Mesenchymal stem cell (in vitro differentiated cells and primary cell): ENCODE results near the gene RGS11.

ENCODE experiments used
- DNase-seq: peaks from one replicate; pipeline ENCODE4 v3.0.0-alpha.2; 2013
- H2AFZ ChIP-seq: one replicate; pipeline ENCODE4 v1.6.1; 2013; ENCODE audit warnings: low read depth, mild to moderate bottlenecking, control low read depth, inconsistent platforms, low read length, moderate library complexity
- H2AK5ac ChIP-seq: 2 replicates; pipeline ENCODE4 v1.6.1; 2013; ENCODE audit warnings: low read length, moderate library complexity, mild to moderate bottlenecking, inconsistent platforms; ENCODE audit not compliant: severe bottlenecking
- H2BK120ac ChIP-seq: one replicate; pipeline ENCODE4 v1.6.1; 2013; ENCODE audit warnings: low read depth, mild to moderate bottlenecking, inconsistent platforms, low read length, moderate library complexity
- H2BK12ac ChIP-seq, 2 experiments: one replicate each; pipeline ENCODE4 v1.6.1; 2013; ENCODE audit warnings: inconsistent platforms in 2 of 2, low read length in 2 of 2, mild to moderate bottlenecking in 2 of 2, moderate library complexity in 2 of 2, control low read depth in 1 of 2
- H2BK15ac ChIP-seq: one replicate; pipeline ENCODE4 v1.6.1; 2013; ENCODE audit warnings: mild to moderate bottlenecking, low read depth, inconsistent platforms; ENCODE audit not compliant: poor library complexity, severe bottlenecking
- H2BK5ac ChIP-seq: 2 replicates; pipeline ENCODE4 v1.6.1; 2013; ENCODE audit warnings: low read depth, mild to moderate bottlenecking, low read length, control low read depth, inconsistent platforms; ENCODE audit not compliant: poor library complexity, severe bottlenecking
- H3K14ac ChIP-seq, 2 experiments: one replicate each; pipeline ENCODE4 v1.6.1; 2013; ENCODE audit warnings: inconsistent platforms in 2 of 2, low read length in 2 of 2, control low read depth in 1 of 2, mild to moderate bottlenecking in 1 of 2, moderate library complexity in 1 of 2
- H3K18ac ChIP-seq, 2 experiments: one replicate each; pipeline ENCODE4 v1.6.1; 2013; ENCODE audit warnings: inconsistent platforms in 2 of 2, low read length in 2 of 2, control low read depth in 1 of 2, low read depth in 1 of 2, mild to moderate bottlenecking in 1 of 2
- H3K23ac ChIP-seq, 2 experiments: one replicate each; pipeline ENCODE4 v1.6.1; 2013; ENCODE audit warnings: inconsistent platforms in 2 of 2, low read length in 2 of 2, mild to moderate bottlenecking in 2 of 2, moderate library complexity in 2 of 2, control low read depth in 1 of 2
- H3K27ac ChIP-seq: 2 replicates; pipeline ENCODE4 v1.5.1; 2013; ENCODE audit warnings: mild to moderate bottlenecking, moderate library complexity, low read length, control low read depth, inconsistent platforms; ENCODE audit not compliant: poor library complexity, severe bottlenecking
- H3K27me3 ChIP-seq, 2 experiments: 2 replicates each; pipeline versions ENCODE4 v1.6.1 to v1.7.0; 2013; ENCODE audit warnings: low read length in 2 of 2, mild to moderate bottlenecking in 2 of 2, moderate library complexity in 2 of 2, control low read depth in 1 of 2, inconsistent platforms in 1 of 2; ENCODE audit not compliant: control insufficient read depth in 1 of 2, insufficient read depth in 1 of 2
- H3K36me3 ChIP-seq, 2 experiments: 2 replicates each; pipeline versions ENCODE4 v1.6.1 to v1.7.0; 2013; ENCODE audit warnings: low read length in 2 of 2, control low read depth in 1 of 2, inconsistent platforms in 1 of 2, low read depth in 1 of 2, mild to moderate bottlenecking in 1 of 2; ENCODE audit not compliant: insufficient read depth in 2 of 2, control insufficient read depth in 1 of 2
- H3K4ac ChIP-seq, 2 experiments: one replicate each; pipeline ENCODE4 v1.6.1; 2013; ENCODE audit warnings: inconsistent platforms in 2 of 2, low read length in 2 of 2, mild to moderate bottlenecking in 2 of 2, moderate library complexity in 2 of 2, control low read depth in 1 of 2, low read depth in 1 of 2
- H3K4me1 ChIP-seq: 2 replicates; pipeline ENCODE4 v1.6.1; 2013; ENCODE audit warnings: low read depth, low read length, control low read depth; ENCODE audit not compliant: control insufficient read depth, insufficient read depth
- H3K4me2 ChIP-seq: 2 replicates; pipeline ENCODE4 v1.6.1; 2013; ENCODE audit warnings: low read length, mild to moderate bottlenecking, inconsistent platforms; ENCODE audit not compliant: poor library complexity, severe bottlenecking
- H3K4me3 ChIP-seq, 2 experiments: 2 replicates each; pipeline versions ENCODE4 v1.5.1 to v1.7.0; 2013; ENCODE audit warnings: low read length in 2 of 2, mild to moderate bottlenecking in 2 of 2, control low read depth in 1 of 2, low read depth in 1 of 2; ENCODE audit not compliant: insufficient read depth in 1 of 2
- H3K79me1 ChIP-seq: replicated peaks from 2 replicates; pipeline ENCODE4 v1.6.1; 2013; ENCODE audit warnings: mild to moderate bottlenecking, control low read depth, low read length, inconsistent platforms; ENCODE audit not compliant: poor library complexity, severe bottlenecking
- H3K9ac ChIP-seq: 2 replicates; pipeline ENCODE4 v1.7.0; 2013; ENCODE audit warnings: mild to moderate bottlenecking, low read length, moderate library complexity
- H3K9me3 ChIP-seq: 2 replicates; pipeline ENCODE4 v1.7.0; 2013; ENCODE audit warnings: mild to moderate bottlenecking, low read length; ENCODE audit not compliant: control insufficient read depth
- H4K8ac ChIP-seq: one replicate; pipeline ENCODE4 v1.6.1; 2013; ENCODE audit warnings: inconsistent platforms, mild to moderate bottlenecking, low read length, moderate library complexity
- H4K91ac ChIP-seq: one replicate; pipeline ENCODE4 v1.6.1; 2013; ENCODE audit warnings: mild to moderate bottlenecking, low read length, inconsistent platforms
- WGBS: methylation state at CpG from one replicate; pipeline ENCODE4 v1.1.7; 2013; ENCODE audit warnings: mixed read lengths; 5-methylcytosine and 5-hydroxymethylcytosine counted together

Gene RGS11

GRCh38 chr16:285146-286055 is 9.7 kb upstream of the RGS11 start:
- peaks cover 17 to 57% of the 10 kb centered on the region in 2 experiments for H3K36me3 ChIP-seq
- no peak overlapping the region for H2BK5ac ChIP-seq
- no peak overlapping the region for H3K4me2 ChIP-seq
- peaks cover 12% of the 10 kb centered on the region for H3K4me1 ChIP-seq
- no peak overlapping the region for H2BK15ac ChIP-seq
- 97% methylated on average over 40 of the region's 48 CpGs for WGBS
- H3K4me3 ChIP-seq = no peak overlapping the region
- DNase-seq = no peak
- H3K9me3 ChIP-seq = no peaks in the 10 kb centered on the region
- no peak overlapping the region for H3K23ac ChIP-seq
- H3K9ac ChIP-seq = no peak overlapping the region
- no peak overlapping the region for H2AFZ ChIP-seq
- no peak overlapping the region for H3K4ac ChIP-seq
- H4K91ac ChIP-seq = no peak overlapping the region
- no peak overlapping the region for H4K8ac ChIP-seq
- H3K27me3 ChIP-seq = peaks cover 15 to 22% of the 10 kb centered on the region in 2 experiments
- H2BK120ac ChIP-seq = no peak overlapping the region
- H3K27ac ChIP-seq = no peak overlapping the region
- peaks cover 2% of the 10 kb centered on the region for H3K79me1 ChIP-seq
- no peak overlapping the region for H2BK12ac ChIP-seq
- H2AK5ac ChIP-seq = no peak overlapping the region
- no peak overlapping the region for H3K18ac ChIP-seq
- no peak overlapping the region for H3K14ac ChIP-seq

- Histone ChIP-seq H3K36me3 (peaks cover 16 to 47% of the 10 kb centered on the region in 2 experiments), H3K23ac (no peak overlapping the region), H2AK5ac (no peak overlapping the region), H3K9me3 (no peaks in the 10 kb centered on the region), H2BK5ac (no peak overlapping the region), H3K27ac (no peak overlapping the region), H3K9ac (no peak overlapping the region), H3K4me1 (peaks cover 17% of the 10 kb centered on the region), H3K14ac (no peak overlapping the region), H4K8ac (no peak overlapping the region), H3K4ac (no peak overlapping the region), H2AFZ (no peak overlapping the region), H3K18ac (no peak overlapping the region), H3K79me1 (no peaks in the 10 kb centered on the region), H3K4me2 (no peak overlapping the region), H3K4me3 (no peak overlapping the region), H2BK120ac (no peak overlapping the region), H2BK12ac (no peak overlapping the region), H3K27me3 (peaks cover 20 to 28% of the 10 kb centered on the region in 2 experiments), H2BK15ac (no peak overlapping the region), H4K91ac (no peak overlapping the region)
- no peak for DNase-seq
- WGBS = 95% methylated on average over 52 of the region's 52 CpGs
These were observed 8.7 kb upstream of the RGS11 start for GRCh38 chr16:284204-285120.

GRCh38 chr16:283033-283805 is 7.5 kb upstream of the RGS11 start, which contains the start of gene PDIA2:
TSS of gene PDIA2 (plus strand) at chr16:283164. CDS start at chr16:283170, 6 bp downstream.
- H2BK15ac ChIP-seq = no peak within 1 kb of the TSS
- no peaks in the 10 kb centered on the region for H3K79me1 ChIP-seq
- no peak within 1 kb of the TSS for H2AFZ ChIP-seq
- no peak within 1 kb of the TSS for H3K4me3 ChIP-seq
- H3K14ac ChIP-seq = no peak within 1 kb of the TSS
- peaks cover 14 to 35% of the 10 kb centered on the region in 2 experiments for H3K36me3 ChIP-seq
- H4K91ac ChIP-seq = no peak within 1 kb of the TSS
- no peak for DNase-seq
- 90% methylated on average over 25 of the region's 25 CpGs for WGBS
- H2BK12ac ChIP-seq = no peak within 1 kb of the TSS
- peaks cover 30 to 33% of the 10 kb centered on the region in 2 experiments for H3K27me3 ChIP-seq
- H3K4me1 ChIP-seq = peaks cover 17% of the 10 kb centered on the region
- no peak within 1 kb of the TSS for H3K4ac ChIP-seq
- H3K27ac ChIP-seq = no peak within 1 kb of the TSS
- no peak within 1 kb of the TSS for H2BK5ac ChIP-seq
- H3K4me2 ChIP-seq = no peak within 1 kb of the TSS
- H3K9me3 ChIP-seq = no peaks in the 10 kb centered on the region
- H3K9ac ChIP-seq = no peak within 1 kb of the TSS
- H2AK5ac ChIP-seq = no peak within 1 kb of the TSS
- H3K18ac ChIP-seq = no peak within 1 kb of the TSS
- no peak within 1 kb of the TSS for H4K8ac ChIP-seq
- H3K23ac ChIP-seq = no peak within 1 kb of the TSS
- H2BK120ac ChIP-seq = no peak within 1 kb of the TSS
